Panc1 (cell line): Measurements from ENCODE around the gene LOXL4. TPM values are rescaled to one million over a fixed set of nuclear protein-coding genes. Genes with fewer than 3 reads are reported as not detected.
"Not testable (repeated sequence)": the region's sequence is repeated elsewhere in the genome, so short reads cannot be mapped to it uniquely, and the experiment has no call there.

Source experiments
- ATAC-seq: fragments of 200-7000 bp; cut with Tn5 transposase; 2 replicates; pipeline ENCODE4 v1.9.1; 2020; ENCODE audit warnings: mild to moderate bottlenecking, moderate library complexity
- BruUV-seq: library from RNA; stranded (reverse); fragments of 400-500 nt; replicated peaks from 2 replicates; lab custom pipeline; 2021; lab: Mats Ljungman, UMichigan
- CTCF ChIA-PET: fragments of 300-600 bp; sonication (Branson Sonifier 250); formaldehyde crosslinking; loops from one replicate; lab custom pipeline; 2022; ENCODE audit warnings: antibody characterized with exemption; lab: Charles Lee
- POLR2A ChIA-PET: fragments of 300-600 bp; sonication (Branson Sonifier 250); formaldehyde crosslinking; loops from one replicate; lab custom pipeline; 2022; ENCODE audit warnings: antibody characterized with exemption; lab: Charles Lee
- DNase-seq: peaks from one replicate; pipeline ENCODE4 v3.0.0-alpha.2; 2010; ENCODE audit warnings: low read depth, low spot score
- H3K27ac ChIP-seq: 2 replicates; pipeline ENCODE4 v1.5.1; 2011; ENCODE audit warnings: mild to moderate bottlenecking, low read length, inconsistent platforms
- H3K27me3 ChIP-seq: fragments of 200-500 bp; sonication (Bioruptor generic); 2 replicates; pipeline ENCODE4 v1.6.0; 2014; ENCODE audit warnings: low read length, inconsistent platforms; ENCODE audit not compliant: control insufficient read depth, insufficient read depth
- H3K36me3 ChIP-seq: fragments of 200-500 bp; sonication (Bioruptor generic); 2 replicates; pipeline ENCODE4 v1.5.1; 2014; ENCODE audit warnings: inconsistent platforms, mild to moderate bottlenecking, low read length, moderate library complexity; ENCODE audit not compliant: control insufficient read depth, insufficient read depth
- H3K4me1 ChIP-seq: 2 replicates; pipeline ENCODE4 v1.5.1; 2011; ENCODE audit warnings: inconsistent platforms, mild to moderate bottlenecking, low read length, moderate library complexity; ENCODE audit not compliant: control insufficient read depth, insufficient read depth
- H3K4me3 ChIP-seq, 2 experiments: 2 replicates each; pipeline ENCODE4 v1.5.1; 2011 to 2012; ENCODE audit warnings: low read depth in 2 of 2, low read length in 2 of 2, mild to moderate bottlenecking in 2 of 2, inconsistent platforms in 1 of 2, moderate library complexity in 1 of 2
- H3K9me3 ChIP-seq: fragments of 200-500 bp; sonication (Bioruptor generic); 2 replicates; pipeline ENCODE4 v1.5.1; 2014; ENCODE audit warnings: low read depth, mild to moderate bottlenecking, inconsistent platforms, low read length, moderate library complexity; ENCODE audit not compliant: control insufficient read depth, insufficient read depth
- CTCF ChIP-seq: fragments of 450-650 bp; IDR thresholded peaks from 2 replicates; pipeline ENCODE4 v1.5.1; 2017; ENCODE audit warnings: mild to moderate bottlenecking
- POLR2AphosphoS5 ChIP-seq: IDR thresholded peaks from 2 replicates; pipeline ENCODE4 v1.6.1; 2012; ENCODE audit warnings: mild to moderate bottlenecking, low read depth, low read length, moderate library complexity
- REST ChIP-seq, 2 experiments: IDR thresholded peaks; 2 replicates each; pipeline ENCODE4 v1.6.1; 2011 to 2012; ENCODE audit warnings: low read depth in 2 of 2, control low read depth in 1 of 2, low read length in 1 of 2, mild to moderate bottlenecking in 1 of 2, moderate library complexity in 1 of 2; ENCODE audit not compliant: insufficient read depth in 1 of 2
- SIN3A ChIP-seq: IDR thresholded peaks from 2 replicates; pipeline ENCODE4 v1.6.1; 2012; ENCODE audit warnings: low read depth, mild to moderate bottlenecking, low read length, moderate library complexity, borderline replicate concordance; ENCODE audit not compliant: insufficient read depth
- TCF7L2 ChIP-seq: IDR thresholded peaks from 2 replicates; pipeline ENCODE4 v1.6.1; 2011; ENCODE audit warnings: mild to moderate bottlenecking, low read depth, low read length, inconsistent platforms
- in situ Hi-C: cut with HindIII; loops from 2 replicates; pipeline ENCODE4 v1.10.0; 2016; ENCODE audit warnings: low sequenced_read_pairs, low pct_unique_long_range_greater_than_20kb
- intact Hi-C: fragments of 100-400 bp; cut with micrococcal nuclease; formaldehyde crosslinking; loops from one replicate; pipeline ENCODE4 v1.10.0; 2022; ENCODE audit not compliant: unreplicated experiment
- total RNA-seq: library from RNA; stranded (reverse); gene quantifications from one replicate; pipeline ENCODE4 v1.2.1, GENCODE V29; 2021; ENCODE audit not compliant: unreplicated experiment

Gene LOXL4
- total RNA-seq, 1 experiment from 2014 or later = 17.7 TPM

DNA sequence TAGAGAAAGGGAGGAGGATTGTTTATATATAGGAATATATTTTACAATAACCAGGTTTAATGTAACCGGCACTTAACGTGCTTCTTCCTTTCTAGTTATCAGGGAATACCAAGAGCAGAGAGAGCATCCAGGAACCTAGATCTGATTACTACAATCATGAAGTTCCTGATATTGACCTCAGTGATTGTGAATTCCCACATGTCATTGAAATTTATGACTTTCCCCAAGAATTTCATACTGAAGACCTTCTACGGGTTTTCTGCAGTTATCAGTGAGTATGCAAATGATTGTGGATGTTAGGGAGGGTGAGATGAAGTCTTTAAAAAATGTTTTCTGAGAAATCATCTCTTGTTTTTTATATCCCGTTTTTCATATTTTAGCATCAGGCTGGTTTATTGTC lies 36.6 kb downstream of the LOXL4 start:
- ChIA-PET POLR2A (no interaction called here), CTCF (no interaction called here)
- BruUV-seq = no TSS peak
- Histone ChIP-seq H3K4me1 (no peaks in the 10 kb centered on the region), H3K4me3 (no peak overlapping the region), H3K36me3 (peaks cover 12% of the 10 kb centered on the region; the same call in 1 of the 2 replicates), H3K27me3 (no peaks in the 10 kb centered on the region), H3K27ac (no peak overlapping the region), H3K9me3 (no peaks in the 10 kb centered on the region; the same call in 1 of the 2 replicates)
- in situ Hi-C loops = no loop called here
- intact Hi-C loops = no loop called here
- DNase-seq = no peak
- TF ChIP-seq POLR2AphosphoS5 (no peak), SIN3A (no peak), CTCF (no peak), REST (IDR thresholded peaks at IDR 0.05; ENCODE audit: insufficient read depth in 1 of 2, low read depth in 2 of 2, low read length in 1 of 2) (no peak), TCF7L2 (no peak)
- no peak for ATAC-seq

DNA sequence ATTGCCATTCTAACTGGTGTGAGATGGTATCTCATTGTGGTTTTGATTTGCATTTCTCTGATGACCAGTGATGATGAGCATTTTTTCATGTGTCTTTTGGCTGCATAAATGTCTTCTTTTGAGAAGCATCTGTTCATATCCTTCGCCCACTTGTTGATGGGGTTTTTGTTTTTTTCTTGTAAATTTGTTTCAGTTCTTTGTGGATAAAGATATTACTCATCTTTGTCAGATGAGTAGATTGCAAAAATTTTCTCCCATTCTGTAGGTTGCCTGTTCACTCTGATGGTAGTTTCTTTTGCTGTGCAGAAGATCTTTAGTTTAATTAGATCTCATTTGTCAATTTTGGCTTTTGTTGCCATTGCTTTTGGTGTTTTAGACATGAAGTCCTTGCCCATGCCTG lies 39.7 kb downstream of the LOXL4 start:
- CTCF ChIA-PET, BruUV-seq, H3K9me3 ChIP-seq, intact Hi-C loops, H3K27ac ChIP-seq, ATAC-seq, H3K4me1 ChIP-seq, H3K36me3 ChIP-seq, DNase-seq, in situ Hi-C loops, POLR2A ChIA-PET, H3K4me3 ChIP-seq, H3K27me3 ChIP-seq: not testable (repeated sequence)

DNA sequence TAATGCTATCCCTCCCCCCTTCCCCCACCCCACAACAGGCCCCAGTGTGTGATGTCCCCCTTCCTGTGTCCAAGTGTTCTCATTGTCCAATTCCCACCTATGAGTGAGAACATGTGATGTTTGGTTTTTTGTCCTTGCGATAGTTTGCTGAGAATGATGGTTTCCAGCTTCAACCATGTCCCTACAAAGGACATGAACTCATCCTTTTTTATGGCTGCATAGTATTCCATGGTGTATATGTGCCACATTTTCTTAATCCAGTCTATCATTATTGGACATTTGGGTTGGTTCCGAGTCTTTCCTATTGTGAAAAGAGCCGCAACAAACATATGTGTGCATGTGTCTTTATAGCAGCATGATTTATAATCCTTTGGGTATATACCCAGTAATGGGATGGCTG lies 40.3 kb downstream of the LOXL4 start:
- CTCF ChIA-PET, in situ Hi-C loops, H3K27ac ChIP-seq, BruUV-seq, H3K36me3 ChIP-seq, intact Hi-C loops, POLR2A ChIA-PET, H3K4me1 ChIP-seq, H3K4me3 ChIP-seq, DNase-seq, H3K27me3 ChIP-seq, ATAC-seq, H3K9me3 ChIP-seq: not testable (repeated sequence)
